GM12878 (cell line): Measurements from ENCODE around the gene DENND1A. TPM values are rescaled to one million over a fixed set of nuclear protein-coding genes. Genes with fewer than 3 reads are reported as not detected.

Source experiments
- ATAC-seq: fragments of 200-7000 bp; cut with Tn5 transposase; 3 replicates; pipeline ENCODE4 v1.9.1; 2020; ENCODE audit warnings: mild to moderate bottlenecking, moderate library complexity
- BruUV-seq: library from RNA; stranded (reverse); fragments of 400-500 nt; replicated peaks from 2 replicates; lab custom pipeline; 2021; lab: Mats Ljungman, UMichigan
- CTCF ChIA-PET: fragments of 300-600 bp; sonication (Branson Sonifier 250); formaldehyde crosslinking; extraction: SDS; loops from one replicate; lab custom pipeline; 2021; ENCODE audit warnings: inconsistent platforms; lab: Yijun Ruan, JAX
- POLR2A ChIA-PET: fragments of 350-600 bp; formaldehyde crosslinking; extraction: SDS; loops from one replicate; lab custom pipeline; 2021; ENCODE audit warnings: inconsistent platforms; lab: Charles Lee
- RAD21 ChIA-PET: fragments of 300-600 bp; sonication (Branson Sonifier 250); formaldehyde crosslinking; loops from one replicate; lab custom pipeline; 2023; ENCODE audit warnings: antibody characterized with exemption; ENCODE audit not compliant: unreplicated experiment; lab: Charles Lee
- SMC1A ChIA-PET: fragments of 300-600 bp; sonication (Branson Sonifier 250); formaldehyde crosslinking; loops from one replicate; lab custom pipeline; 2023; ENCODE audit not compliant: unreplicated experiment, uncharacterized antibody; lab: Charles Lee
- DNase-seq: peaks from one replicate; pipeline ENCODE4 v3.0.0-alpha.2; 2011; ENCODE audit warnings: low read depth, low spot score
- FAIRE-seq: peaks from 3 replicates; lab custom pipeline; 2011; peaks lifted over from hg19 to GRCh38; lab: Jason Lieb, UNC
- H2AFZ ChIP-seq: 2 replicates; pipeline ENCODE4 v1.6.0; 2011; ENCODE audit warnings: low read depth, low read length, control low read depth; ENCODE audit not compliant: control insufficient read depth
- H3K27ac ChIP-seq: 2 replicates; pipeline ENCODE4 v1.5.1; 2011; ENCODE audit warnings: control low read depth; ENCODE audit not compliant: control insufficient read depth, insufficient read depth
- H3K27me3 ChIP-seq, 2 experiments: replicated peaks in 1 of 2; 2 replicates each; pipeline versions ENCODE4 v1.6.0 to v1.6.1; 2011; ENCODE audit warnings: low read length in 1 of 2; ENCODE audit not compliant: control insufficient read depth in 2 of 2, insufficient read depth in 2 of 2
- H3K36me3 ChIP-seq, 2 experiments: 2 replicates each; pipeline ENCODE4 v1.5.1; 2011; ENCODE audit warnings: low read length in 1 of 2; ENCODE audit not compliant: control insufficient read depth in 2 of 2, insufficient read depth in 2 of 2
- H3K4me1 ChIP-seq: 2 replicates; pipeline ENCODE4 v1.6.1; 2011; ENCODE audit warnings: mild to moderate bottlenecking, low read length, moderate library complexity, mixed read lengths; ENCODE audit not compliant: control insufficient read depth, insufficient read depth
- H3K4me2 ChIP-seq: 2 replicates; pipeline ENCODE4 v1.6.0; 2011; ENCODE audit warnings: control low read depth; ENCODE audit not compliant: control insufficient read depth, insufficient read depth
- H3K4me3 ChIP-seq: fragments of 200-600 bp; sonication (generic); 2 replicates; pipeline ENCODE4 v1.5.1; 2016
- H3K79me2 ChIP-seq: 2 replicates; pipeline ENCODE4 v1.6.0; 2011; ENCODE audit warnings: low read length; ENCODE audit not compliant: control insufficient read depth, insufficient read depth
- H3K9ac ChIP-seq: 2 replicates; pipeline ENCODE4 v1.8.0; 2011; ENCODE audit warnings: low read length, control low read depth, mixed read lengths; ENCODE audit not compliant: control insufficient read depth, insufficient read depth
- H3K9me3 ChIP-seq: replicated peaks from 3 replicates; pipeline ENCODE4 v1.5.1; 2011; ENCODE audit warnings: mild to moderate bottlenecking, low read length; ENCODE audit not compliant: control insufficient read depth, insufficient read depth
- H4K20me1 ChIP-seq: 2 replicates; pipeline ENCODE4 v1.6.0; 2011; ENCODE audit not compliant: control insufficient read depth, insufficient read depth
- ATF3 ChIP-seq: IDR thresholded peaks from 2 replicates; pipeline ENCODE4 v1.6.1; 2011; ENCODE audit warnings: low read depth, mild to moderate bottlenecking, low read length, moderate library complexity, borderline replicate concordance; ENCODE audit errors: extremely low read depth
- FOXM1 ChIP-seq: IDR thresholded peaks from 2 replicates; pipeline ENCODE4 v1.6.1; 2012; ENCODE audit warnings: low read depth, mild to moderate bottlenecking, inconsistent platforms, low read length, moderate library complexity
- NFYA ChIP-seq: IDR thresholded peaks from 2 replicates; pipeline ENCODE4 v1.6.1; 2011; ENCODE audit warnings: low read depth, mild to moderate bottlenecking, low read length, improper control_type of control experiment, borderline replicate concordance
- POLR2AphosphoS2 ChIP-seq: IDR thresholded peaks from 2 replicates; pipeline ENCODE4 v1.6.1; 2011; ENCODE audit warnings: low read depth, mild to moderate bottlenecking, low read length, improper control_type of control experiment, moderate library complexity
- TBL1XR1 ChIP-seq: IDR thresholded peaks from 2 replicates; pipeline ENCODE4 v1.6.1; 2012; ENCODE audit warnings: low read depth, low read length, improper control_type of control experiment
- TCF12 ChIP-seq: IDR thresholded peaks from 2 replicates; pipeline ENCODE4 v1.6.1; 2011; ENCODE audit warnings: low read depth, mild to moderate bottlenecking, low read length
- TCF3 ChIP-seq: IDR thresholded peaks from 2 replicates; pipeline ENCODE4 v1.6.1; 2012; ENCODE audit warnings: low read depth, mild to moderate bottlenecking, low read length, borderline replicate concordance; ENCODE audit not compliant: insufficient read depth
- WGBS: methylation state at CpG from one replicate; pipeline ENCODE4 v1.1.6; 2016; ENCODE audit warnings: low lambda C conversion rate; ENCODE audit not compliant: insufficient replicate concordance, insufficient coverage; ENCODE audit errors: missing lambda C conversion rate; 5-methylcytosine and 5-hydroxymethylcytosine counted together
- in situ Hi-C: fragments of 300-500 bp; cut with MboI; formaldehyde crosslinking; loops from 9 replicates; pipeline ENCODE4 v1.14.3; 2018; ENCODE audit warnings: mixed read lengths
- intact Hi-C: fragments of 100-400 bp; cut with micrococcal nuclease; formaldehyde crosslinking; loops from one replicate; pipeline ENCODE4 v1.14.2; 2022; ENCODE audit not compliant: unreplicated experiment
- polyA plus RNA-seq, 11 experiments: library from polyadenylated mRNA; depleted of rRNA in 4 of 11; unstranded in 6 of 11; stranded (reverse) in 5 of 11; fragments of >200 nt; fragmentation: Nextera tagmentation in 4 of 11; fragmentation: Illumina TruSeq in 1 of 11; extraction: Ambion mirVana in 4 of 11; extraction: Trizol in 1 of 11; gene quantifications; 1 replicate in 1 of 11; 2 replicates in 10 of 11; pipeline versions ENCODE4 v1.2.1 to v1.2.3, GENCODE V29; 2011 to 2016; ENCODE audit warnings: inconsistent platforms in 2 of 11, missing spikeins in 2 of 11, low read depth in 1 of 11
- total RNA-seq, 4 experiments: library from RNA; depleted of rRNA in 3 of 4; stranded (reverse); fragments of >200 nt in 3 of 4; fragmentation: Illumina TruSeq in 1 of 4; extraction: Trizol in 1 of 4; gene quantifications; 2 replicates each; pipeline versions ENCODE4 v1.2.1 to v1.2.3, GENCODE V29; 2013 to 2021
- TF ChIP-seq, protein P1 (sequence below): IDR thresholded peaks from 2 replicates; pipeline ENCODE4 v1.6.1; 2012; ENCODE audit warnings: low read depth, low read length, improper control_type of control experiment

DENND1A gene
- total and polyA plus RNA-seq, 10 of the 15 experiments (the other 5 are each of a cell fraction or from before 2014, with no cell fraction given): 14.1 to 48.6 (median 35.2) TPM

DNA sequence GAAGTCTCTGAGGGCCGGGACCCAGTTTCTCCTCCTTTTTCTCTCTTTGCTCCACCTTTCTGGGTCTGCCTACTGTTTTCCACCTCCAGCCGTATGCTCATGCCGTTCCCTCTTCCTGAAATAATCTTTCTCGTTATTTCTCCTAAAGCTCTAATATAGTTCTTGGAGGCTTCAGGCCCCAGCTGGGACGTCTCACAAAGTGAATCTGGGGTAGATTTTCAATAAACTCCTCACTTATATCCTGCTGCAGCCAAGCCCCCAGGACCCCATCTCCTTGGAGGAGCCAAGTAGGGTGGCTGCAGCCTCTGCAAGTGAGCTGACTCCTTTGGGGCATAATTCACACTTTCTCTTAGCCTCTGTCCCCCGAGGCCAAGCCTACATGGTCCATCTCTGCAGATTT is 588.1 kb downstream of the DENND1A start:
- peak overlapping the region; percentile 26; the same call in 1 of the 2 replicates for H2AFZ ChIP-seq
- POLR2A ChIA-PET: interaction anchor here (0.6 to 2.5 kb wide), 3 partner anchors 19 to 923 kb away, joined by 6 to 8 read pairs (median 6); no protein-coding TSS in a partner anchor
- no peaks in the 10 kb centered on the region for H3K9me3 ChIP-seq
- CTCF ChIA-PET: interaction anchor here (1.5 to 4.5 kb wide), 6 partner anchors 8 to 261 kb away, joined by 4 to 25 read pairs (median 6); no protein-coding TSS in a partner anchor
- no peaks in the 10 kb centered on the region for H3K27me3 ChIP-seq
- H3K4me3 ChIP-seq: no peak overlapping the region
- no peak for ATAC-seq
- no peak overlapping the region for H3K9ac ChIP-seq
- SMC1A ChIA-PET: interaction anchor here (1.2 to 12.9 kb wide), 5 partner anchors 19 to 239 kb away, joined by 3 to 268 read pairs (median 5); no protein-coding TSS in a partner anchor
- 0 out of 2 replicates have a peak overlapping the region, but pooled peaks have one; percentile 93 for H3K4me2 ChIP-seq
- no peaks in the 10 kb centered on the region for H3K36me3 ChIP-seq
- H3K79me2 ChIP-seq: no peaks in the 10 kb centered on the region
- intact Hi-C loops: loop anchor here (10.0 kb wide), 2 partner anchors 437 to 507 kb away; partner anchors contain the start of gene RC3H2
- no peak for FAIRE-seq
- no peak for DNase-seq
- in situ Hi-C loops: loop anchor here (5.0 kb wide), 1 partner anchor 110 kb away; no protein-coding TSS in a partner anchor
- H3K27ac ChIP-seq: peak overlapping the region; percentile 97; the same call in 1 of the 2 replicates
- no peaks in the 10 kb centered on the region for H4K20me1 ChIP-seq
- no TSS peak for BruUV-seq
- peaks cover 89% of the 10 kb centered on the region for H3K4me1 ChIP-seq
- 71% methylated on average over 6 of the region's 6 CpGs for WGBS
- RAD21 ChIA-PET: interaction anchor here (1.0 to 7.9 kb wide), 4 partner anchors 16 to 107 kb away, joined by 3 to 61 read pairs (median 23); no protein-coding TSS in a partner anchor
- no peak for TF ChIP-seq ATF3
- TF ChIP-seq TCF12: no peak
- TF ChIP-seq, protein P1, sequence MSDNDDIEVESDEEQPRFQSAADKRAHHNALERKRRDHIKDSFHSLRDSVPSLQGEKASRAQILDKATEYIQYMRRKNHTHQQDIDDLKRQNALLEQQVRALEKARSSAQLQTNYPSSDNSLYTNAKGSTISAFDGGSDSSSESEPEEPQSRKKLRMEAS: no peak
- no peak for TF ChIP-seq NFYA
- no peak for TF ChIP-seq FOXM1
- TF ChIP-seq TCF3: no peak
- TF ChIP-seq TBL1XR1: no peak
- no peak for TF ChIP-seq POLR2AphosphoS2
